HEK293 (cell line): ENCODE measurements around the gene ITGB1.

ENCODE experiments used
- CTCF ChIA-PET: fragments of 350-600 bp; formaldehyde crosslinking; extraction: SDS; loops from one replicate; lab custom pipeline; 2021; ENCODE audit warnings: antibody characterized with exemption; lab: Yijun Ruan, JAX
- POLR2A ChIA-PET: fragments of 300-600 bp; formaldehyde crosslinking; extraction: SDS; loops from one replicate; lab custom pipeline; 2020; ENCODE audit warnings: antibody characterized with exemption, inconsistent platforms; lab: Yijun Ruan, JAX
- H3K27ac ChIP-seq: fragments of 200-500 bp; sonication (Bioruptor generic); 2 replicates; pipeline ENCODE4 v1.5.1; 2014; ENCODE audit warnings: low read depth, low read length, control low read depth, inconsistent platforms; ENCODE audit errors: extremely low read depth
- H3K36me3 ChIP-seq, 2 experiments: fragments of 200-500 bp in 1 of 2; sonication (Bioruptor generic) in 1 of 2; 1 replicate in 1 of 2; 2 replicates in 1 of 2; pipeline ENCODE4 v1.5.1; 2014 to 2017; ENCODE audit warnings: inconsistent platforms in 2 of 2, low read length in 2 of 2; ENCODE audit not compliant: control insufficient read depth in 2 of 2, insufficient read depth in 1 of 2
- H3K4me1 ChIP-seq: fragments of 200-500 bp; sonication (Bioruptor generic); 2 replicates; pipeline ENCODE4 v1.5.1; 2014; ENCODE audit warnings: mild to moderate bottlenecking, low read length, inconsistent platforms; ENCODE audit not compliant: control insufficient read depth, insufficient read depth
- H3K4me3 ChIP-seq: 2 replicates; pipeline ENCODE4 v1.5.1; 2011; ENCODE audit warnings: low read depth, mild to moderate bottlenecking, control low read depth, low read length, moderate library complexity
- H3K9me3 ChIP-seq: fragments of 200-500 bp; sonication (Bioruptor generic); 2 replicates; pipeline ENCODE4 v1.5.1; 2014; ENCODE audit warnings: low read depth, low read length, inconsistent platforms; ENCODE audit not compliant: control insufficient read depth, insufficient read depth
- BCL6B ChIP-seq: fragments of 450-650 bp; formaldehyde crosslinking; IDR thresholded peaks from 2 replicates; pipeline ENCODE4 v1.5.1; 2017; ENCODE audit warnings: missing biosample characterization, missing genetic modification characterization
- GLIS1 ChIP-seq: fragments of 450-650 bp; formaldehyde crosslinking; IDR thresholded peaks from 2 replicates; pipeline ENCODE4 v1.5.1; 2016; ENCODE audit warnings: missing biosample characterization, missing genetic modification characterization
- HOXD13 ChIP-seq: sonication (generic); formaldehyde crosslinking; IDR thresholded peaks from 2 replicates; pipeline ENCODE4 v1.8.0; 2022; ENCODE audit warnings: missing genetic modification reagents, borderline replicate concordance
- KLF1 ChIP-seq: fragments of 450-650 bp; formaldehyde crosslinking; IDR thresholded peaks from 2 replicates; pipeline ENCODE4 v1.5.1; 2016; ENCODE audit warnings: missing biosample characterization, missing genetic modification characterization
- MYNN ChIP-seq: fragments of 450-650 bp; formaldehyde crosslinking; IDR thresholded peaks from 2 replicates; pipeline ENCODE4 v1.5.1; 2016; ENCODE audit warnings: missing biosample characterization, missing genetic modification characterization, borderline replicate concordance
- SALL2 ChIP-seq: fragments of 450-650 bp; formaldehyde crosslinking; IDR thresholded peaks from 2 replicates; pipeline ENCODE4 v1.5.0; 2017; ENCODE audit warnings: missing biosample characterization, mild to moderate bottlenecking, missing genetic modification characterization, borderline replicate concordance
- SETDB1 ChIP-seq: IDR thresholded peaks from one replicate; pipeline ENCODE4 v1.6.1; 2017; ENCODE audit warnings: mild to moderate bottlenecking, low read length, moderate library complexity, mixed read lengths; ENCODE audit not compliant: insufficient read length
- TCF7L2 ChIP-seq: IDR thresholded peaks from 2 replicates; pipeline ENCODE4 v1.6.1; 2011; ENCODE audit warnings: low read depth, mild to moderate bottlenecking, inconsistent platforms, low read length, moderate library complexity, borderline replicate concordance
- YY1 ChIP-seq: fragments of 450-650 bp; formaldehyde crosslinking; IDR thresholded peaks from 2 replicates; pipeline ENCODE4 v1.5.1; 2018; ENCODE audit warnings: missing biosample characterization, missing genetic modification characterization
- YY2 ChIP-seq: fragments of 450-650 bp; formaldehyde crosslinking; IDR thresholded peaks from 2 replicates; pipeline ENCODE4 v1.5.1; 2016; ENCODE audit warnings: missing biosample characterization, missing genetic modification characterization
- ZIC2 ChIP-seq: fragments of 450-650 bp; formaldehyde crosslinking; IDR thresholded peaks from 2 replicates; pipeline ENCODE4 v1.5.1; 2016; ENCODE audit warnings: missing biosample characterization, missing genetic modification characterization
- ZNF114 ChIP-seq: fragments of 450-650 bp; formaldehyde crosslinking; IDR thresholded peaks from 2 replicates; pipeline ENCODE4 v1.5.0; 2017; ENCODE audit warnings: missing biosample characterization, missing genetic modification characterization
- ZNF146 ChIP-seq: fragments of 450-650 bp; formaldehyde crosslinking; IDR thresholded peaks from 2 replicates; pipeline ENCODE4 v1.5.1; 2016; ENCODE audit warnings: missing biosample characterization, missing genetic modification characterization
- ZNF19 ChIP-seq: fragments of 450-650 bp; formaldehyde crosslinking; IDR thresholded peaks from 2 replicates; pipeline ENCODE4; 2016; ENCODE audit warnings: missing biosample characterization, missing genetic modification characterization, low read depth
- ZNF223 ChIP-seq: fragments of 450-650 bp; formaldehyde crosslinking; IDR thresholded peaks from 2 replicates; pipeline ENCODE4 v1.5.1; 2016; ENCODE audit warnings: missing biosample characterization, missing genetic modification characterization
- ZNF335 ChIP-seq: fragments of 450-650 bp; formaldehyde crosslinking; conservative IDR thresholded peaks from 2 replicates; pipeline ENCODE4 v1.5.1; 2016; ENCODE audit warnings: missing biosample characterization, missing genetic modification characterization
- ZNF530 ChIP-seq: fragments of 450-650 bp; formaldehyde crosslinking; IDR thresholded peaks from 2 replicates; pipeline ENCODE4 v1.5.1; 2016; ENCODE audit warnings: low read depth, missing biosample characterization, missing genetic modification characterization
- ZNF555 ChIP-seq: fragments of 450-650 bp; formaldehyde crosslinking; conservative IDR thresholded peaks from 2 replicates; pipeline ENCODE4 v1.5.1; 2017; ENCODE audit warnings: missing biosample characterization, mild to moderate bottlenecking, missing genetic modification characterization, inconsistent platforms
- ZNF600 ChIP-seq: fragments of 450-650 bp; formaldehyde crosslinking; IDR thresholded peaks from 2 replicates; pipeline ENCODE4 v1.5.1; 2016; ENCODE audit warnings: missing biosample characterization, missing genetic modification characterization
- ZNF623 ChIP-seq: fragments of 450-650 bp; formaldehyde crosslinking; IDR thresholded peaks from 2 replicates; pipeline ENCODE4 v1.5.1; 2016; ENCODE audit warnings: missing biosample characterization, missing genetic modification characterization
- ZNF658 ChIP-seq: fragments of 450-650 bp; formaldehyde crosslinking; IDR thresholded peaks from 2 replicates; pipeline ENCODE4; 2016; ENCODE audit warnings: missing biosample characterization, missing genetic modification characterization
- ZNF660 ChIP-seq: fragments of 450-650 bp; IDR thresholded peaks from 2 replicates; pipeline ENCODE4 v1.5.1; 2018; ENCODE audit warnings: missing biosample characterization, mild to moderate bottlenecking, missing genetic modification characterization
- ZNF704 ChIP-seq: fragments of 450-650 bp; formaldehyde crosslinking; IDR thresholded peaks from 2 replicates; pipeline ENCODE4 v1.5.1; 2016; ENCODE audit warnings: missing biosample characterization, missing genetic modification characterization
- TF ChIP-seq, protein P1 (sequence below): fragments of 450-650 bp; formaldehyde crosslinking; IDR thresholded peaks from 2 replicates; pipeline ENCODE4; 2016; ENCODE audit warnings: missing biosample characterization, missing genetic modification characterization
- TF ChIP-seq, protein P2 (sequence below): fragments of 450-650 bp; formaldehyde crosslinking; IDR thresholded peaks from 2 replicates; pipeline ENCODE4 v1.5.1; 2016; ENCODE audit warnings: missing biosample characterization, missing genetic modification characterization

The ITGB1 gene

DNA sequence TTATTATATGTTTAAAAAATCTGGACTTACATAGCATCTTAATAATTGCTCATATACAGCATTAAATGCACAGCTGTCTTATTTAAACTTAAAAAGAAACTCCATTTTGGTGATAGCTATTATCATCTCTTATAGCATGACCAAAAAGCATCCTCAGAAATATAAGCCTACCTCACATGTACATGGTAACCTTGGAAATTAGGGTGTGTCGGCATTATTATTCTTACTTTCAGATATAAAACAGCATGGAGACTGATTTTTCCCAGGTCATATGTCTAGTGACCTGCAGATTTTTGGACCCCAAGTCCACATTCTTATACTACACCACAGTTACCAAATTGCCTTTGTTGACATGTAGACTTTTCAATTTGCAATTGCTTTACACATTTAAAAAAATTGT is 29.1 kb upstream of the ITGB1 start:
- Histone ChIP-seq H3K27ac (no peak overlapping the region), H3K36me3 (no peaks in the 10 kb centered on the region), H3K4me1 (no peaks in the 10 kb centered on the region), H3K9me3 (no peaks in the 10 kb centered on the region), H3K4me3 (no peak overlapping the region)
- TF ChIP-seq ZNF658 (tag by site-specific recombination): no peak
- TF ChIP-seq ZNF223 (tag by site-specific recombination): no peak
- TF ChIP-seq, protein P1, sequence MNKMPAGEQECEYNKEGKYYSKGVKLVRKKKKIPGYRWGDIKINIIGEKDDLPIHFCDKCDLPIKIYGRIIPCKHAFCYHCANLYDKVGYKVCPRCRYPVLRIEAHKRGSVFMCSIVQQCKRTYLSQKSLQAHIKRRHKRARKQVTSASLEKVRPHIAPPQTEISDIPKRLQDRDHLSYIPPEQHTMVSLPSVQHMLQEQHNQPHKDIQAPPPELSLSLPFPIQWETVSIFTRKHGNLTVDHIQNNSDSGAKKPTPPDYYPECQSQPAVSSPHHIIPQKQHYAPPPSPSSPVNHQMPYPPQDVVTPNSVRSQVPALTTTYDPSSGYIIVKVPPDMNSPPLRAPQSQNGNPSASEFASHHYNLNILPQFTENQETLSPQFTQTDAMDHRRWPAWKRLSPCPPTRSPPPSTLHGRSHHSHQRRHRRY (tag by site-specific recombination): no peak
- no peak for TF ChIP-seq MYNN (tag by site-specific recombination)
- TF ChIP-seq TCF7L2: no peak
- TF ChIP-seq YY2 (tag by site-specific recombination): no peak
- TF ChIP-seq ZNF660: no peak
- no peak for TF ChIP-seq ZNF600 (tag by site-specific recombination)
- TF ChIP-seq ZNF335: no peak
- no peak for TF ChIP-seq SALL2
- no peak for TF ChIP-seq ZIC2 (tag by site-specific recombination)
- TF ChIP-seq KLF1 (tag by site-specific recombination): no peak
- no peak for TF ChIP-seq ZNF530 (tag by site-specific recombination)
- TF ChIP-seq ZNF704 (tag by site-specific recombination): no peak
- no peak for TF ChIP-seq ZNF623
- no peak for TF ChIP-seq ZNF146 (tag by site-specific recombination)
- ChIA-PET POLR2A (no interaction called here), CTCF (interaction anchor here (0.5 to 0.9 kb wide), 2 partner anchors 22 to 57 kb away, joined by 3 to 4 read pairs; no protein-coding TSS in a partner anchor)

DNA sequence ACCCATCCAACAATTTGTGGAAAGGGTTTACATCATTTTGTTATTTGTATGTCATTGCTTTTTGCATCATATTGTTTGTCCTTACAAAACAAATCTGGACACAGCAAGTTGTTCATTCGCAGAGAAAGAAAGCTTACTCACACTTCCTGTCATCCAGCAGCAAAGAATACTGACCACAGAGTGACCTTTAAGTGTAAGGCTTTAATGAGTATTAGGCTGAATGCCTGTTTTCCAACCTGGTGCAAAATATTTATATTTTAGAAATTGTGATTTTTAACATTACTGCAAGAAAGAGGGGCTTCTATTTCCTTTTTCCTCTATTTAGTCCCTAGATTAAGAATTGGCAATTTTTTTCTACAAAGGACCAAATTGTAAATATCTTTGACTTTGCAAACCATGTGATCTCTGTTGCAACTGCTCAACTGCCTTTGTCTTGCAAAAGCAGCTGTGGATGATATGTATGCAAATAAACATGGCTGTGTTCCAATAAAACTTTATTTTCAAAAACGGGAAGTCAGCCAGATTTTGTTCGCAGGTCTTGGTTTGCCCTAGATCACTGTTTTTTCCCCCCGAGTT is 27.8 kb upstream of the ITGB1 start:
- H3K4me1 ChIP-seq: no peaks in the 10 kb centered on the region
- CTCF ChIA-PET: no interaction called here

DNA sequence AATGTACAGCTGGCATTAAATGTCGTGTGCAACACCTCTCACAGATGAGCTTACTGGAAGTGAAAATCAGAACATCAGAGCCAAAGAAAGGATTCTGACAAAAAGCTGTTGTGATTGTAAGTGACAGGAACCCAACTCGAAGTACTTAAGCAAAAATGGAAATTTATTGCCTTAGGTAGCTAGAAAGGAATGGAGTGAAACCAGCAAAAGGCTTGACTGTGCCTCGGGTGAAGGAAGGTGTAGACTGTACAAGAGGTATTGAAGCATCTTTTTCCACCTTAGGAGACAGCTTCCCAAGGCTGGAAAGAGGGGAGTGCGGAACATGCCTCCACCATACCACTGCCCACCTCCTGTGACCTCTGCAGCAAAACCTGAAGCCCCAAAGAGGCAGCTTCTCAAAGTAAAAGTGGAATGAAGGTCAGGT is 27.3 kb upstream of the ITGB1 start:
- ChIA-PET POLR2A (no interaction called here), CTCF (no interaction called here)
- Histone ChIP-seq H3K4me3 (no peak overlapping the region), H3K4me1 (no peaks in the 10 kb centered on the region), H3K9me3 (no peaks in the 10 kb centered on the region), H3K27ac (no peak overlapping the region), H3K36me3 (no peaks in the 10 kb centered on the region)
- TF ChIP-seq YY1 (tag by site-specific recombination): no peak
- no peak for TF ChIP-seq SETDB1
- TF ChIP-seq ZNF555 (tag by site-specific recombination): no peak
- no peak for TF ChIP-seq BCL6B (tag by site-specific recombination)
- TF ChIP-seq HOXD13 (CRISPR knock-in tag): no peak
- no peak for TF ChIP-seq GLIS1 (tag by site-specific recombination)
- TF ChIP-seq ZNF114 (tag by site-specific recombination): no peak
- no peak for TF ChIP-seq ZNF19

More for the DNA sequence above, 27.8 kb upstream of the ITGB1 start:
- POLR2A ChIA-PET: no interaction called here
- no peaks in the 10 kb centered on the region for H3K36me3 ChIP-seq
- no peaks in the 10 kb centered on the region for H3K9me3 ChIP-seq
- H3K27ac ChIP-seq: no peak overlapping the region
- no peak overlapping the region for H3K4me3 ChIP-seq
- TF ChIP-seq, protein P2, sequence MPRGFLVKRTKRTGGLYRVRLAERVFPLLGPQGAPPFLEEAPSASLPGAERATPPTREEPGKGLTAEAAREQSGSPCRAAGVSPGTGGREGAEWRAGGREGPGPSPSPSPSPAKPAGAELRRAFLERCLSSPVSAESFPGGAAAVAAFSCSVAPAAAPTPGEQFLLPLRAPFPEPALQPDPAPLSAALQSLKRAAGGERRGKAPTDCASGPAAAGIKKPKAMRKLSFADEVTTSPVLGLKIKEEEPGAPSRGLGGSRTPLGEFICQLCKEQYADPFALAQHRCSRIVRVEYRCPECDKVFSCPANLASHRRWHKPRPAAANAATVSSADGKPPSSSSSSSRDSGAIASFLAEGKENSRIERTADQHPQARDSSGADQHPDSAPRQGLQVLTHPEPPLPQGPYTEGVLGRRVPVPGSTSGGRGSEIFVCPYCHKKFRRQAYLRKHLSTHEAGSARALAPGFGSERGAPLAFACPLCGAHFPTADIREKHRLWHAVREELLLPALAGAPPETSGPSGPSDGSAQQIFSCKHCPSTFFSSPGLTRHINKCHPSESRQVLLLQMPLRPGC (tag by site-specific recombination): no peak
- TF ChIP-seq, all 188 proteins: peak for 0
